ENCODE measurements around the gene HDGFL2. TPM values are rescaled to one million over a fixed set of nuclear protein-coding genes. Genes with fewer than 3 reads are reported as not detected.

The HDGFL2 gene
- total and polyA plus RNA-seq, 8 donors = 30.9 to 87.4 (median 73.1) TPM

DNA sequence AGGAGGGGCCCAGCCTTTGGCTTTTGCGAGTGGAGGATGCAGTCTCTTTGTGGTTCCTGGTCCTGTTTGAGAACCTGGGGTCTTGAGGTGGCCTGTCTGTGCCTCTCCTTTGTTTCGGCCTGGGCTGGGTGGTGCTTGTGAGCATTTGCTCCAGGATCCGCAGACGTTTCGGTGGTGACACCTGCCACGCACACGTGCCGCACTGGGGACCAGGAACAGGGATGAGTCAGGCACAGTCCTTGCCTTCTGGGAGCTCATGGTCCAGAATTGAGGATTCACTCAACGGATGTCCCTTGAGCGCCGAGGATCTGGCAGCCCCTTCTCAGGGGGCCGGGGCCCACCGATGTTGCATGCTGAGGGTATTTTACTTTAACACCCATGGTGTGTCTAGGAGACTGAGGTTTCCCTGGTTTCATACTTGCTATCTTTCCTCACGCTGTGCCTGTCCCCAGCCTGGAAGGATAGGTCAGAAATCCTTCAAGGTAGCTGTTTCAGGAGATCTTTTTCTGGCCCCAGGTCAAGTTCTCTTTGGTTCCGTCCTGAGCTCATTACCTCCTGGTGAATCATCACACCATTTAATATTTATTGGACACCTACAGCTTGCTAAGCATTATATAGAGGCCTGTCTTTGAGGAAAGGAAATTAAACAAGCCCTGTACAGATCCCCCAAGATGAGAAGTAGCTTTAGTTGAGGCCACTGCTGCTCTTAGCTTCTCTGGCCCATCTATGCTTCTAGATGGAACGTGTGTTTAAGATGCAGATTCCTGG lies 5.1 kb downstream of the HDGFL2 start:
- no peaks in the 10 kb centered on the region for H3K9me3 ChIP-seq
- no peaks in the 10 kb centered on the region for H3K27me3 ChIP-seq
- DNase-seq (no peak), ATAC-seq (no peak)
- peaks cover 12 to 24% of the 10 kb centered on the region in 2 donors for H3K4me1 ChIP-seq
- no peak overlapping the region for H3K4me3 ChIP-seq
- H3K27ac ChIP-seq = no peak overlapping the region
- peaks cover 0 to 61% of the 10 kb centered on the region in 2 donors for H3K36me3 ChIP-seq
- TF ChIP-seq, protein P1, sequence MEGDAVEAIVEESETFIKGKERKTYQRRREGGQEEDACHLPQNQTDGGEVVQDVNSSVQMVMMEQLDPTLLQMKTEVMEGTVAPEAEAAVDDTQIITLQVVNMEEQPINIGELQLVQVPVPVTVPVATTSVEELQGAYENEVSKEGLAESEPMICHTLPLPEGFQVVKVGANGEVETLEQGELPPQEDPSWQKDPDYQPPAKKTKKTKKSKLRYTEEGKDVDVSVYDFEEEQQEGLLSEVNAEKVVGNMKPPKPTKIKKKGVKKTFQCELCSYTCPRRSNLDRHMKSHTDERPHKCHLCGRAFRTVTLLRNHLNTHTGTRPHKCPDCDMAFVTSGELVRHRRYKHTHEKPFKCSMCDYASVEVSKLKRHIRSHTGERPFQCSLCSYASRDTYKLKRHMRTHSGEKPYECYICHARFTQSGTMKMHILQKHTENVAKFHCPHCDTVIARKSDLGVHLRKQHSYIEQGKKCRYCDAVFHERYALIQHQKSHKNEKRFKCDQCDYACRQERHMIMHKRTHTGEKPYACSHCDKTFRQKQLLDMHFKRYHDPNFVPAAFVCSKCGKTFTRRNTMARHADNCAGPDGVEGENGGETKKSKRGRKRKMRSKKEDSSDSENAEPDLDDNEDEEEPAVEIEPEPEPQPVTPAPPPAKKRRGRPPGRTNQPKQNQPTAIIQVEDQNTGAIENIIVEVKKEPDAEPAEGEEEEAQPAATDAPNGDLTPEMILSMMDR (IDR thresholded peaks at IDR 0.05) = no peak
- intact Hi-C loops (cut with DNase I) = no loop called here

DNA sequence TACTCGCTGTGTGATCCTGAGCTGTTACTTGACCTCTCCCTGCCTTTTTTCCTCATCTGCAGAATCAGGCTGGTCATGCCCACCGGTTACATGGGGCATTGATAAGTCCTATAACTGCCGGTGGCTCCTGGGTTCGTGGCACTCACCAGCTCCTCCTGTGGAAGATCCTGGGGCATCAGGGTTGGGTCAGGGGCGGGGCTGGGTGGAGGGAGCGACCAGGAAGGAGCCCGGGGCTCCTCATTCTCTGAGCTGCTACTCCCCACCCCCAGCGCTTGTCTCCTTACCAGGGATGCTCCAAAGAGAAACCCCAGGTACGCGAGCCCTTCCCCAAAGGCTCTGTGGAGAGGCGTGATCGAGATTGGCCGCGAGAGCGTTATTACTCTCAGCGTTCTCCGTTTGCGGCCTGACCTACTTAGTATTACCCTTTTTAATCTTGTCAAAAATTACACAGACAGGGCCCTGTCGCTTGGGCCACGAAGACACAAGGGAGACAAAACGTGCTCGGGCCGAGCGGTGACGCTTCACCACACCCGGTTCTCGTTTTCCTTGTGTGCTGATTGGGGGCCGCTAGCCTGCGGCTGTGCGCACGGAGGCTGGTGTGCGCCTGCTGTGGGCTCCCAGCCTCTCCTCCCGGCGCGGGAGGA lies 10.7 kb downstream of the HDGFL2 start:
- DNase-seq = no peak
- peaks cover 0 to 76% of the 10 kb centered on the region in 2 donors for H3K36me3 ChIP-seq
- no peak overlapping the region for H3K4me3 ChIP-seq
- no peaks in the 10 kb centered on the region for H3K4me1 ChIP-seq
- no peak for ATAC-seq
- no peak overlapping the region for H3K27ac ChIP-seq
- H3K27me3 ChIP-seq = no peaks in the 10 kb centered on the region
- H3K9me3 ChIP-seq = no peaks in the 10 kb centered on the region
- intact Hi-C loops (cut with DNase I) = no loop called here
- TF ChIP-seq, protein P1 (IDR thresholded peaks at IDR 0.05) = no peak

DNA sequence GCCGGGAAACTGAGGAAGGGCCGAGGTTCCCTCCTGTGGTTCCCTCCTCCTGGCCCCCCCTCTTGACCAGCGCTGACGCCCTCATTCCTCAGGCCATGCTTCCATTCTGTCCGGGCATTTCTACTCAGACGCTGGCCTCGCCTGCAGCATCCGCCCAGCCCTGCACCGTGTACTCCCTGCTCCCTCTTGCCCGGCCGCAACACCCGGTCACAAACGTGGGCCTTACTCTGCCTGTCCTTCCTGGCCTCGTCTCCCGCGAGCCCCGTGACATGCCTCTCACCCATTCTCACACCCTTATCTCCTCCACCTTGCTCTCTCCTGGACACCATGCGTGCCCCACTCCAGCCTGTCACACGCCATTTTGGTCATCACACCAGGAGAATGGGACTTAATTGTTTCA lies 11.3 kb downstream of the HDGFL2 start:
- no peaks in the 10 kb centered on the region for H3K27me3 ChIP-seq
- ATAC-seq = no peak

DNA sequence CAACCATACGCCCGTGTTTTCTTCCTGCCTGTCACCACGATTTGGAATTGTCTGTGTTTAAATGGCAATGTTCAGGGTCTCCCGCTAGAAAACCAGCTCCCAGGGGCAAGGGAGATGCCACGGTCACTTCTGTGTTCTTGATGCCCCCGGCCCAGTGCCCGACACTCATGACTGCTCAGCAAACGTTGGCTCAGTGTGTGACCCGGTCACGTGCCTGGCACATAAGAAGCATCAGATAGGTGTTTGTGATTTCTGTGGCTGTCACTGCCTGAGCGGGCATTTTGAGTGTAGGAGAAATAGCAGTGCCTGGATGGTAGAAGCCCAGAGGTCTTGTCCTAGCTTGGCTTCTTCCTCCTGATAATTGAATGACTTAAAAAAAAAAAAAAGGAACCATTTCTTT lies 15.5 kb downstream of the HDGFL2 start:
- Histone ChIP-seq H3K27ac (no peak overlapping the region), H3K36me3 (peaks cover 0 to 80% of the 10 kb centered on the region in 2 donors), H3K9me3 (no peaks in the 10 kb centered on the region), H3K4me1 (no peaks in the 10 kb centered on the region), H3K27me3 (no peaks in the 10 kb centered on the region), H3K4me3 (no peak overlapping the region)
- TF ChIP-seq, protein P1 (IDR thresholded peaks at IDR 0.05) = no peak
- DNase-seq (no peak), ATAC-seq (no peak)
- intact Hi-C loops (cut with DNase I) = no loop called here

More for the DNA sequence above, 11.3 kb downstream of the HDGFL2 start:
- Histone ChIP-seq H3K36me3 (peaks cover 0 to 74% of the 10 kb centered on the region in 2 donors), H3K9me3 (no peaks in the 10 kb centered on the region), H3K4me3 (no peak overlapping the region), H3K4me1 (no peaks in the 10 kb centered on the region), H3K27ac (no peak overlapping the region)
- TF ChIP-seq, protein P1 (IDR thresholded peaks at IDR 0.05) = no peak
- no peak for DNase-seq
- intact Hi-C loops (cut with DNase I) = no loop called here

DNA sequence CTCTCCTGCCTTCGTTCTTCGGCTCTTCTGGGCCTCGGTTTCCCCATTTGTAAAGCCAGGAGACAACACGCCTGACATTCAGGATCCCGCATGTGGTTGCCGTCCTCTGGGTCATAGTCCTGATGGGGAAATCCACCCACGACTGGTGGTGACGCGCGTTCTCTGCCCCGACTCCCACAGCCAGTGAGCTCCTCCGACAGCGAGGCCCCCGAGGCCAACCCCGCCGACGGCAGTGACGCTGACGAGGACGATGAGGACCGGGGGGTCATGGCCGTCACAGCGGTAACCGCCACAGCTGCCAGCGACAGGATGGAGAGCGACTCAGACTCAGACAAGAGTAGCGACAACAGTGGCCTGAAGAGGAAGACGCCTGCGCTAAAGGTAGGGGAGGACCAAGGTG lies 16.4 kb downstream of the HDGFL2 start:
- no peaks in the 10 kb centered on the region for H3K27me3 ChIP-seq
- no peaks in the 10 kb centered on the region for H3K4me1 ChIP-seq
- ATAC-seq (no peak), DNase-seq (no peak)
- H3K27ac ChIP-seq = no peak overlapping the region
- peaks cover 0 to 74% of the 10 kb centered on the region in 2 donors for H3K36me3 ChIP-seq
- H3K4me3 ChIP-seq = no peak overlapping the region
- TF ChIP-seq, protein P1 (IDR thresholded peaks at IDR 0.05) = no peak
- intact Hi-C loops (cut with DNase I) = no loop called here
- no peaks in the 10 kb centered on the region for H3K9me3 ChIP-seq
